GM21381 (cell line): Measurements from ENCODE around the gene ST6GALNAC3.

ENCODE experiments used
- ATAC-seq: cut with Tn5 transposase; IDR thresholded peaks from one replicate; pipeline ENCODE4 v1.9.1; 2021; ENCODE audit warnings: mild to moderate bottlenecking, moderate library complexity; ENCODE audit not compliant: unreplicated experiment

ST6GALNAC3 gene

DNA sequence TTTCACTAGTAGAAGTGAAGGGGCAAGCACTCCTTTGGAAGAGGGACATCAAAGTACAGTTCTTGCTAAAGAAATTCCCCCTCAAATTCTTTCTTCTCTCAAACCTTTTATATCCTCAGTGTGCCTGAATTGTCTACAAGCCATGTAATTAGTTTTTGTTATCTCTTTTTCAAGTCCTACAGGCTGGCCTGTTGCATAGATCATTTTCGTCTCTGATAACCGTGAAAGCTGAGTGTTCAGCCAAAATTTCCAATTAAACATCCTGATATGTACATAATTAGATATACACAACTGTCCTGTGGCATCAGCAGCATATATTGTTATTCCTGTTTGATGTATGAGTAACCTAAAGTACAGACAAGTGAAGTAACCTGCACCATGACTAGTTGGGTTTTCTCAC, 417.2 kb downstream of the ST6GALNAC3 start:
- ATAC-seq: no peak

DNA sequence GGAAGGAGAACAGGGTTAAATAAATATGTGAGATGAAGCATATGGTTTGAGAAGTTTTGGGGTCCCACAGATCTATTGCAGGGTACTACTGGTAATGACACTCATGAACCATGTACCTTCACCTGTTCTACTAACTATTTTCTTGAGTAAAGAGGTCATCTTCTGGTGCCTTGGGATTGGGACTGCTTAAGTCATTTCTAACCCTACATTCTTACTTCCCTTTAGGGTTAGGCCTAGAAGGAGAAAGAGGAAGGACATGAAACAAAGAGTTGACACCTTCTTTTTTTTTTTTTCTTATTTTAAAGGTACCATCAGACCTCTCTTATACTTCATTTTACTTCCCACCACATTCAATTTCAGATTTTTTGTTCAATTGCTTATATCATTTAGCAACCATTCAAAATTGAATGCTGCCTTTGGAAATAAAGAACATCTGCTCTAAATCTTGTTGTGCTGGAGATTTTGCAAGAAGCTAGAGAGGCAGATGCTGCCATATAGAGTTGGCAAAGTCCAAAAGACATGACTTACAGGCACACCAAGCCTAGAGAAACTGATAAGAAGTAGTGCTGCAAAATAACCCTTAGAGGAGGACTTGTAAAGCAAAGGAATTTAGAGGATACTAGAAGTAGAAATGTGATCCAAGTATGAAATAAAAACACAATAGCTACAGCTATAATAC, 418.3 kb downstream of the ST6GALNAC3 start:
- ATAC-seq: no peak

GRCh38 chr1:76494807-76495206, 420.3 kb downstream of the ST6GALNAC3 start:
- peak; percentile 84 for ATAC-seq

- no peak for ATAC-seq
Observed at GRCh38 chr1:76496871-76497270, 422.3 kb downstream of the ST6GALNAC3 start.

- ATAC-seq: no peak
Observed at GRCh38 chr1:76500116-76500515, 425.6 kb downstream of the ST6GALNAC3 start.

DNA sequence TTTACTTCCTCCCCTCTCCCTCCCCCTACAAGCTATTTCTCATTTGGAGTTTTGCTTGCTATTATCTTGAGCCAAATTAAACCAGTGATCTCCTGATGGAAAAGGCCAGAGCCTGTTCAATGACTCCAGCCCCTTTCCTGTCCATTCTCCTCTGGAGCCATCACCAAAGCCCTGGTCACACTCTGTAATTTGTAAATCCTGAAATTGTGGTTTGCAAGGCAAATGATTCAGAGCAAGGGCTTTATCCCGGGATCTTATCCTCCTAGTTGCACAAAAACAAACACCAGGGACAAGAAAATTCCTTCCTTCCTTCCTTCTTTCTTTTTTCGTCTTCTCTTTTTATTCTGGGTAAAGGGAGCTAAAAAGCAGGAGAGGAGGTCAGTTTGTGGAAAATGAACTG, 426.6 kb downstream of the ST6GALNAC3 start:
- ATAC-seq: no peak

- no peak for ATAC-seq
Observed at GRCh38 chr1:76501586-76502219, 427.2 kb downstream of the ST6GALNAC3 start.

DNA sequence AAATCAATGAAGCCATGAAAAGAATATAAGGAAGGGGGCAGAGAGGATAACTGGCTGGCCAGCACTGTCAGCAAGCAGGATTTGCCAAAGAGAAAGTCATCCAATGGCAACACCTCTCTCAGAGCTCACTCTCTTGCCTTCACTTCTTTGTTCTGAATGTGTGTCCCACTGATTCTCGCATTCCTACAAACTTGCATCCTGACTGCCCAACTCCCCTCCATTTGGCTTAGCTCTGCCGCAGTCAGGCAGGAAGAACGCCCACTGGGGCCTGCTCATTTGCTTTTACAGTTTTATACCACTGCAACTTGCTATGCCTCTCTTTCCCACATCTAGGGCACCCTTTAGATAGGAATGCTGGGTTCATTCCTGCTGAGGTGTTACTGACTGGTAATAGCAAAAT, 428.6 kb downstream of the ST6GALNAC3 start:
- ATAC-seq: no peak

GRCh38 chr1:76503736-76504135, 429.2 kb downstream of the ST6GALNAC3 start:
- no peak for ATAC-seq

DNA sequence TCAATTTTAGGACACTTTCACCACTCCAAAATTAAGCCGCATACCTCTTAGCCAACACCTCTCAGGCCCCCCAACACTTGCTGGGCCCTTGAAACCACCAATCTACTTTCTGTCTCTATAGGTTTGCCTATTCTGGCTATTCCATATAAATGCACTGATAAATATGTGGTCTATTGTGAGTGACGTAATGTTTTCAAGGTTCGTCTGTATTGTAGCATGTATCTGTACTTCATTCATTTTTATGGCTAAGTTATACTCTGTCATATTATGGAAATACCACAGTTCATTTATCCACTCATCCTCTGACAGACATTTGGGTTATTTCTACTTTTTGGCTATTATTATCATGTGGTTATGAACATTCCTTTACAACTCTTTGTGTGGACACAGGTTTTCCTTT, 432.8 kb downstream of the ST6GALNAC3 start:
- no peak for ATAC-seq

DNA sequence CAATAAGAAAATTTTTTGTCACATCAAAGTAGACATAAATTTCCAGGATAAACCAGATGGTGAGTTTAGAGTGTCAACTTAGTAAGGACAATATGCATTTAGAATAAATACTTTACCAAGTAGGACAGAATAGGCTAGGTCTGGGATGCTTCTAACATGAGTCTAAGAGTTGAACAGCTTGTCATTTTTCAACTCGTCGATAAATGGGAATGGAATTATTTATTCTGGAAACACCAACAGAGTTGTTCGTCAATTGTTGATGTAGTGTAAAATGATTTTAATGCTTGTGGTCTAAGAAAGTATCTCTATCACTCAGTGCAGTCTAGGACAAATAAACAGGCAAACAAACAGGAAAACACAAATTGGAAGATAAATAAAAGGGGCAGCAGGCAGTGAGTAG, 434.3 kb downstream of the ST6GALNAC3 start:
- no peak for ATAC-seq

GRCh38 chr1:76510672-76511557, 436.4 kb downstream of the ST6GALNAC3 start:
- ATAC-seq: no peak

GRCh38 chr1:76511558-76512179, 437.1 kb downstream of the ST6GALNAC3 start:
- no peak for ATAC-seq

DNA sequence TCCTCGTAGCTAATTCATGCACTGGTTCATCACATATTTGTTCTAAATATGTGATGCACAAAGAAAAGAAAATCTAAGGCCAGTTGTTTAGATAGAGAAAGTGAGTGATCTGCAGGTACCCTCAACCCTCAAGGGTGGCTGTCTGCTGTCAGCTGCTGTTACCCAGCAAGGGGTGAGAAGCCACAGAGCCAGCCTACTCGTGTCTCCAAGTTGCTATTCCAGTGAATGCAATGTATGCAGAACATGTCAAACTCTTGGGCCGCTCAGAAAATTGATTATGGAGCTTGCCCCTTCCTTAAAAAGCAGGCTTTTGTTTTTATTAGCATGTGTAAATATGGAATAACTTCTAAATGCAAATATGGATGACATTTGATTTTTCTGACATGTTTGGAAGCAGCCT, 456.4 kb downstream of the ST6GALNAC3 start:
- ATAC-seq: no peak

- no peak for ATAC-seq
Observed at GRCh38 chr1:76541618-76542017, 467.1 kb downstream of the ST6GALNAC3 start.

DNA sequence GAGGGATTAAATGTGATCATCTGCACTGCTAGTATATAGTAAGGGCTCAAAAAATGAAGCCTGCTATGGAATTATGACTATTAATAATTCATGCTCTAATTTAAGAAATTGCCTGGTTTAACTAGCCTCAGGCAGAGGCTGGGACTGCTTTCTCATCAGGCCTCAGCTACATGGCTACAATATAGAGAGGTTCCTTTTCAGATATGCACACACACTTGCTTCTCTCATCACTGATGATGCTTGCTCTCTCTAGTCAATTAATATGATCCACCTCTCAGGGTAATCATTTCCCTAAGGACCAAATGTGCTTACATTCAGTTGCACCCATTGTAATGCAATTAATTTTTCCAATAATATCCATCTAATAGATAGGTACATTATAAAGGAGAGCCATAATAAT, 467.8 kb downstream of the ST6GALNAC3 start:
- no peak for ATAC-seq

- ATAC-seq: no peak
Observed at GRCh38 chr1:76543495-76543894, 468.9 kb downstream of the ST6GALNAC3 start.

DNA sequence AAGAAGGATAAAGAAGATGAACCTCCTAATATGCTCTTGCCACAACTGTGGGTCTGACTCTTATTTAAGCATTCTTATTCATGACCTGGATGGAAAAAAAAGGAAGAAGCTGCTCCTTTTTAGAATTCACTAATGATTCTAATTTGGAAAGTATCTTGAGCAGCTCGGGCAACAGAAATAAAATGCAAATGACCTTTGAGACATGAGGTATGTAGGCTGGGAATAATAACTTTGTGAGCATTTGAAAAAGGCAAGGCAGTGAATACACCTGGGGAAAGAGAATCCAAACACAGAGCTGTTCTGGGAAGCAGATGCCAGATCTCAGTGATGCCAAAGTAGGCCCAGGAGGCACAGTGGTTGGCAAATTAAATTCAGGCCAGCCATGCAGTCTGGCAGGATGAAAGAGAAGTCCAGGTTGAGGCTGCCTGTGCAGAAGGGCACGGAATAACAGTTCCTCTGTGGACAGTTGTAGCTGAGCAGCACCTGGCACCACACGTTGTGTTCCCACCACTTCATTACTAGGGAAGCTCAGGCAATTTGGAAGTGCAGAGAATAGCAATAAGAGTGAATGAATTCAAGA, 471.9 kb downstream of the ST6GALNAC3 start:
- no peak for ATAC-seq

DNA sequence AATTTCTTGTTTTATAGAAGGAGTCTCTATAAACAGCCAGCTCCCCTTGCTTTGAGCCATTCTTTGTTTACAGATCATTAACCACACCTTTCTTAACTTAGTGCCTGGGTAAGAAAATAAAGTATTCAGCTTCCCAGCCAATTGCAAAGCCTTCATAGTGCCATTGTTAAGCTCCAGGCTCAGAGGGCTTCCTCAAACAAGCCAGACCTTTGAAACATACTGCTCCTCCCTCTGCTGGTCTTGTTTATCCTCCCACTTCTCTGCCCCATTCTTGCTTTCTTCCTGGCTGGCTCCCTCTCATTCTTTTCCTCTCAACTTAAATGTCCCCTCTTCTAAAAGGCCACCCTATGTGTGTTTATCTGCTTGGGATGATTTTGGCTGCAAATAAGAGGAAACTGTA, 473.4 kb downstream of the ST6GALNAC3 start:
- ATAC-seq: no peak

DNA sequence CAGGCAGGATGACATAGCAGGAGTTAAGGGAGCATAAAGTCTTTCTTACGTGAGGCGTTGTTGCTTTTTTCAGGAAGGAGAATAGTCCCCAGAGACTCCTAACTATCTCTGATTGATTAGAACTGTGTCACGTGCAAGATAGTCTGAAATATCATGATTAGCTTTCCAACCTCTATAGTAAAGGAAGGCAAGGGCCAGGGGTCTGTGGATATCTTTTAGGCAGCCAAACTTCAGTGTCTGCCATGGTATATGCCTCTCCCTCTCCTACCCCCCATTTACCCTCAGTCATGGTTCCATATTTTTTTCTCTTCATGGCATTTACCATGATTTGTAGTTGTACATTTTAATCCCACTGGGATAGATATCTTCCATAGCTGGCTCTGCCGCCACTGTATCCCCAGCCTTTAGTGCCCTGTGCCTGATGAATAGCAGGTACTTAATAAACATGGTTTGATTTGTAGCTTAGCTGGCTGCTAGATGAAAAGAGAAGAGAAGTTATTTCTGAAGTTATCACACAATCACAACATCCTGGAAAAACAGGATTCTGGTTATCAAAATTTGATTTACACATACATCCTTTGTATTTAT, 474.1 kb downstream of the ST6GALNAC3 start:
- no peak for ATAC-seq

DNA sequence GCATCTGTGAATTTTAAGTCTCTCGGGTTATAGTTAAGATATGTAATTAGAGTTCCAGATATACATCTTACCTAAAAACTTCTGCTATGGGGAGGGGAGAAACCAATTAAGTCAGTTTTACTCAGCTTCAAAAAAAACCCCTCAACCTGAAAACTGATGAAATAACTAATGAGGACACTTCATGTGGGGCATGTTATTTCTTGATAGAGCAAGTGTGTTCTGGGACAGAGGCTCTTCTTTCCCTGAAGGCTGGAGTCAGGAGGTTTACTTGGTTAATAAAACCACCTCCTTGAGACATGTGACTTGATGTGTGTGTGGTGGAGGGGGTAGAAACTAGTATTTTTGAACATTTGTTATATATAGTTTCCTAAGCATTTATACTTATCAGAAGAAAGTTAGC, 479.7 kb downstream of the ST6GALNAC3 start:
- ATAC-seq: no peak
